Left lung (tissue), 10 donors: ENCODE measurements around the gene TTLL8. TPM values are rescaled to one million over a fixed set of nuclear protein-coding genes. Genes with fewer than 3 reads are reported as not detected.

Source experiments
- ATAC-seq: fragments of 200-7000 bp; cut with Tn5 transposase; one replicate; pipeline ENCODE4 v1.9.1; 2020; ENCODE audit warnings: moderate library complexity
- DNase-seq, 4 donors: peaks; one replicate each; pipeline ENCODE4 v3.0.0-alpha.2; 2013 to 2020
- H3K27ac ChIP-seq, 2 donors: fragments of 200-600 bp; sonication (generic) in 1 of 2; one replicate each; pipeline versions ENCODE4 v1.5.0 to v1.8.0; 2020 to 2021
- H3K27me3 ChIP-seq, 2 donors: fragments of 200-600 bp; sonication (generic) in 1 of 2; one replicate each; pipeline versions ENCODE4 v1.5.0 to v1.8.0; 2020 to 2021
- H3K36me3 ChIP-seq, 2 donors: fragments of 200-600 bp; sonication (generic) in 1 of 2; one replicate each; pipeline versions ENCODE4 v1.5.0 to v1.8.0; 2020 to 2021
- H3K4me1 ChIP-seq, 2 donors: fragments of 200-600 bp; one replicate each; pipeline ENCODE4 v1.8.0; 2021
- H3K4me3 ChIP-seq, 2 donors: fragments of 200-600 bp; sonication (generic) in 1 of 2; one replicate each; pipeline versions ENCODE4 v1.5.0 to v1.8.0; 2020 to 2021; ENCODE audit warnings: mild to moderate bottlenecking in 1 of 2
- H3K9me3 ChIP-seq, 2 donors: fragments of 200-600 bp; sonication (generic) in 1 of 2; one replicate each; pipeline versions ENCODE4 v1.5.0 to v1.8.0; 2020 to 2021
- intact Hi-C, 2 donors: fragments of 100-400 bp; cut with DNase I; formaldehyde crosslinking; loops; one replicate each; pipeline versions ENCODE4 v1.11.2 to v1.14.2; 2022
- polyA plus RNA-seq, 6 donors: library from polyadenylated mRNA; unstranded; fragments of 120-200 nt; gene quantifications; one replicate each; pipeline ENCODE4 v1.2.1, GENCODE V29; 2013; ENCODE audit not compliant: insufficient read length in 6 of 6
- total RNA-seq, 2 donors: library from RNA; stranded (reverse); fragmentation: NEBNext Ultra II Directional; extraction: Animal tissue kit (Norgen Biotek cat#: 25700); gene quantifications; one replicate each; pipeline ENCODE4 v1.2.1, GENCODE V29; 2021
- TF ChIP-seq, protein P1 (sequence below), 2 donors: fragments of 200-600 bp; sonication (generic) in 1 of 2; IDR thresholded peaks; one replicate each; pipeline versions ENCODE4 v1.5.0 to v1.8.0; 2021; ENCODE audit warnings: antibody characterized with exemption in 2 of 2
- donor health status: DM: no; HTN: yes; CAD: no.
- donor health status: DM: no; HTN: no; CAD: no.

Gene TTLL8
- total and polyA plus RNA-seq, 8 donors, result not detected

- no peak for ATAC-seq
- Histone ChIP-seq H3K27me3 (peaks cover 0 to 29% of the 10 kb centered on the region in 2 donors), H3K4me1 (no peaks in the 10 kb centered on the region), H3K27ac (no peak overlapping the region), H3K4me3 (no peak overlapping the region), H3K36me3 (no peaks in the 10 kb centered on the region), H3K9me3 (no peaks in the 10 kb centered on the region)
- DNase-seq, result no peak
- intact Hi-C loops, result no loop called here
- TF ChIP-seq, protein P1, sequence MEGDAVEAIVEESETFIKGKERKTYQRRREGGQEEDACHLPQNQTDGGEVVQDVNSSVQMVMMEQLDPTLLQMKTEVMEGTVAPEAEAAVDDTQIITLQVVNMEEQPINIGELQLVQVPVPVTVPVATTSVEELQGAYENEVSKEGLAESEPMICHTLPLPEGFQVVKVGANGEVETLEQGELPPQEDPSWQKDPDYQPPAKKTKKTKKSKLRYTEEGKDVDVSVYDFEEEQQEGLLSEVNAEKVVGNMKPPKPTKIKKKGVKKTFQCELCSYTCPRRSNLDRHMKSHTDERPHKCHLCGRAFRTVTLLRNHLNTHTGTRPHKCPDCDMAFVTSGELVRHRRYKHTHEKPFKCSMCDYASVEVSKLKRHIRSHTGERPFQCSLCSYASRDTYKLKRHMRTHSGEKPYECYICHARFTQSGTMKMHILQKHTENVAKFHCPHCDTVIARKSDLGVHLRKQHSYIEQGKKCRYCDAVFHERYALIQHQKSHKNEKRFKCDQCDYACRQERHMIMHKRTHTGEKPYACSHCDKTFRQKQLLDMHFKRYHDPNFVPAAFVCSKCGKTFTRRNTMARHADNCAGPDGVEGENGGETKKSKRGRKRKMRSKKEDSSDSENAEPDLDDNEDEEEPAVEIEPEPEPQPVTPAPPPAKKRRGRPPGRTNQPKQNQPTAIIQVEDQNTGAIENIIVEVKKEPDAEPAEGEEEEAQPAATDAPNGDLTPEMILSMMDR (IDR thresholded peaks at IDR 0.05), result no peak
Observed at GRCh38 chr22:50078246-50078645, 20.1 kb upstream of the TTLL8 start.

- Histone ChIP-seq H3K4me3 (no peak overlapping the region), H3K27ac (no peak overlapping the region), H3K4me1 (no peaks in the 10 kb centered on the region), H3K36me3 (no peaks in the 10 kb centered on the region), H3K27me3 (peaks cover 0 to 16% of the 10 kb centered on the region in 2 donors), H3K9me3 (no peaks in the 10 kb centered on the region)
- peak in 1 of 4 donors; percentile 70 for DNase-seq
- ATAC-seq, result no peak
- intact Hi-C loops, result no loop called here
- TF ChIP-seq, protein P1 (IDR thresholded peaks at IDR 0.05), result no peak
Observed at GRCh38 chr22:50076646-50077535, 18.8 kb upstream of the TTLL8 start.

DNA sequence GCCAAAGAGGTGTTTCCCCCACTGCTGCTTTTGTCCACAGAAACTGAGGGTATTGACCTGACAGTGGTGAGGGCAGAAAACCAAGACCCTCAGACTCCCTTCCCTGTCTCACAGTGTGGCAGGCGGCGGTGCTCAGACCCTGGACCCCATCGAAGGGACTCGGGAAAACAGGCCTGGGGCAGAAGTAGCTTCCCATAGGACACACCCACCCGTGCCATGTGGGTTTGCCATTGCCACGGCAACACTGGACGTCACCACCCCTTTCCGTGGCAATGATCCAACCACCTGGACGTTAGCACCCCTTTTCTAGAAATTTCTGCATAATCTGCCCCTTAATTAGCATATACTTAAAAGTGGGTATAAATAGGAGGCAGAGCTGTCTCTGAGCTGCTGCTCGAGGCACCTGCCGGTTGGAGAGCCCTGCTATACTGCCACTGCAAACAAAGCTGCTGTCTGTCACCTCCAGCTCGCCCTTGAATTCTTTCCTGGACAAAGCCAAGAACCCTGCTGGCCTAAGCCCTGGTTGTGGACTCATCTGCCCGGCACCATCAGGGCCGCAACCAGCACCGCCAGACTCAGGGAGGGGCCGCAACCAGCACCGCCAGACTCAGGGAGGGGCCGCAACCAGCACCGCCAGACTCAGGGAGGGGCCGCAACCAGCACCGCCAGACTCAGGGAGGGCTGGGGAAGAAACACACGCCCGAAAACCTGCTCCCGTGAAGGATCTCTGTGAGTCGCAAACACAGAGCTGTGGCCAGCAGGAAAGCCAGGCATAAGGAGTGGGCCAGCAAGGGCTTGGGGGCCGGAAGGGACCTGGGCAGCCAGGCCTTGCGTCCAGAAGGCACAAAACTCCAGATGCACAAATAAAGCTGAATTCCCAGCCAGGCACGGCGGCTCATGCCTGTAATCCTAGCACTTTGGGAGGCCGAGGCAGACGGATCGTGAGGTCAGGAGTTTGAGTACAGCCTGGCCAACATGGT lies 16.7 kb upstream of the TTLL8 start:
- no peaks in the 10 kb centered on the region for H3K9me3 ChIP-seq
- no peaks in the 10 kb centered on the region for H3K36me3 ChIP-seq
- no peak overlapping the region for H3K27ac ChIP-seq
- no peak overlapping the region for H3K4me3 ChIP-seq
- peaks cover 0 to 3% of the 10 kb centered on the region in 2 donors for H3K27me3 ChIP-seq
- no peaks in the 10 kb centered on the region for H3K4me1 ChIP-seq
- DNase-seq, result no peak
- intact Hi-C loops, result no loop called here
- TF ChIP-seq, protein P1 (IDR thresholded peaks at IDR 0.05), result no peak
- peak; percentile 15 for ATAC-seq

- DNase-seq (no peak), ATAC-seq (no peak)
- no peaks in the 10 kb centered on the region for H3K4me1 ChIP-seq
- H3K27me3 ChIP-seq, result no peaks in the 10 kb centered on the region
- H3K4me3 ChIP-seq, result no peak overlapping the region
- H3K9me3 ChIP-seq, result no peaks in the 10 kb centered on the region
- TF ChIP-seq, protein P1 (IDR thresholded peaks at IDR 0.05), result no peak
- intact Hi-C loops, result no loop called here
- H3K27ac ChIP-seq, result no peak overlapping the region
- H3K36me3 ChIP-seq, result no peaks in the 10 kb centered on the region
Observed at GRCh38 chr22:50074056-50074455, 16.0 kb upstream of the TTLL8 start.
